ENCODE results near the gene LHFPL3.

- TF ChIP-seq, protein P1, sequence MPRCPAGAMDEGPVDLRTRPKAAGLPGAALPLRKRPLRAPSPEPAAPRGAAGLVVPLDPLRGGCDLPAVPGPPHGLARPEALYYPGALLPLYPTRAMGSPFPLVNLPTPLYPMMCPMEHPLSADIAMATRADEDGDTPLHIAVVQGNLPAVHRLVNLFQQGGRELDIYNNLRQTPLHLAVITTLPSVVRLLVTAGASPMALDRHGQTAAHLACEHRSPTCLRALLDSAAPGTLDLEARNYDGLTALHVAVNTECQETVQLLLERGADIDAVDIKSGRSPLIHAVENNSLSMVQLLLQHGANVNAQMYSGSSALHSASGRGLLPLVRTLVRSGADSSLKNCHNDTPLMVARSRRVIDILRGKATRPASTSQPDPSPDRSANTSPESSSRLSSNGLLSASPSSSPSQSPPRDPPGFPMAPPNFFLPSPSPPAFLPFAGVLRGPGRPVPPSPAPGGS (CRISPR knock-in tag; IDR thresholded peaks at IDR 0.05), result no peak
- no peak for TF ChIP-seq POLR2A (IDR thresholded peaks at IDR 0.05; ENCODE audit: insufficient read depth in 1 of 2, low read depth in 2 of 2, low read length in 2 of 2)
Measured at GRCh38 chr7:104898434-104898833, 570.0 kb downstream of the LHFPL3 start.
